Suprapubic skin (tissue), 4 donors: ENCODE results near the gene MRLN.

Source experiments
- CTCF ChIP-seq, 2 donors: fragments of 200-600 bp in 1 of 2; fragments of 450-650 bp in 1 of 2; sonication (generic) in 1 of 2; IDR thresholded peaks; one replicate each; pipeline ENCODE4 v1.5.1; 2016 to 2019; ENCODE audit warnings: antibody characterized with exemption in 2 of 2, mild to moderate bottlenecking in 1 of 2, moderate library complexity in 1 of 2
- POLR2A ChIP-seq, 2 donors: fragments of 450-650 bp; IDR thresholded peaks; one replicate each; pipeline ENCODE4 v1.6.1; 2017; ENCODE audit warnings: antibody characterized with exemption in 2 of 2, mild to moderate bottlenecking in 2 of 2, moderate library complexity in 2 of 2
- POLR2AphosphoS5 ChIP-seq, 3 donors: sonication (generic); formaldehyde crosslinking; IDR thresholded peaks; one replicate each; pipeline ENCODE4 v1.6.1; 2017; ENCODE audit warnings: antibody characterized with exemption in 3 of 3

- TF ChIP-seq POLR2A (IDR thresholded peaks at IDR 0.05) = no peak
- no peak for TF ChIP-seq CTCF (IDR thresholded peaks at IDR 0.05)
- no peak for TF ChIP-seq POLR2AphosphoS5 (IDR thresholded peaks at IDR 0.05)
These were observed 48.6 kb downstream of the MRLN start for GRCh38 chr10:59704630-59705029.
